Ascending aorta (tissue), 2 donors: ENCODE data around the gene TMX3. TPM values are rescaled to one million over a fixed set of nuclear protein-coding genes. Genes with fewer than 3 reads are reported as not detected.

ENCODE experiments used
- DNase-seq, 2 donors: peaks; one replicate each; pipeline ENCODE4 v3.0.0-alpha.2; 2019; ENCODE audit warnings: low spot score in 2 of 2
- H3K27ac ChIP-seq, 2 donors: fragments of 200-600 bp; sonication (generic); one replicate each; pipeline ENCODE4 v1.5.1; 2016 to 2017; ENCODE audit warnings: mild to moderate bottlenecking in 1 of 2
- H3K27me3 ChIP-seq: fragments of 200-600 bp; sonication (generic); one replicate; pipeline ENCODE4 v1.5.1; 2017
- H3K36me3 ChIP-seq, 2 donors: fragments of 200-600 bp; sonication (generic); one replicate each; pipeline ENCODE4 v1.5.1; 2016
- H3K4me1 ChIP-seq, 2 donors: fragments of 200-600 bp; sonication (generic); one replicate each; pipeline ENCODE4 v1.5.1; 2016 to 2017; ENCODE audit warnings: mild to moderate bottlenecking in 1 of 2
- H3K4me3 ChIP-seq, 2 donors: fragments of 200-600 bp; sonication (generic); one replicate each; pipeline ENCODE4 v1.5.1; 2016 to 2017; ENCODE audit warnings: mild to moderate bottlenecking in 1 of 2
- H3K9me3 ChIP-seq, 2 donors: fragments of 200-600 bp; sonication (generic); one replicate each; pipeline ENCODE4 v1.5.1; 2016
- CTCF ChIP-seq, 3 experiments: fragments of 200-600 bp in 2 of 3; fragments of 450-650 bp in 1 of 3; sonication (generic) in 2 of 3; IDR thresholded peaks; one replicate each; pipeline ENCODE4 v1.5.1; 2016 to 2019; ENCODE audit warnings: antibody characterized with exemption in 3 of 3, mild to moderate bottlenecking in 1 of 3, moderate library complexity in 1 of 3
- intact Hi-C: fragments of 100-400 bp; cut with DNase I; formaldehyde crosslinking; loops from one replicate; pipeline ENCODE4 v1.15.1; 2023
- total RNA-seq: library from RNA; depleted of rRNA; stranded (reverse); fragments of >200 nt; gene quantifications from one replicate; pipeline ENCODE4 v1.1.0, GENCODE V29; 2016

The TMX3 gene
- total RNA-seq, 1 donor from 2014 or later: 12.9 TPM

DNA sequence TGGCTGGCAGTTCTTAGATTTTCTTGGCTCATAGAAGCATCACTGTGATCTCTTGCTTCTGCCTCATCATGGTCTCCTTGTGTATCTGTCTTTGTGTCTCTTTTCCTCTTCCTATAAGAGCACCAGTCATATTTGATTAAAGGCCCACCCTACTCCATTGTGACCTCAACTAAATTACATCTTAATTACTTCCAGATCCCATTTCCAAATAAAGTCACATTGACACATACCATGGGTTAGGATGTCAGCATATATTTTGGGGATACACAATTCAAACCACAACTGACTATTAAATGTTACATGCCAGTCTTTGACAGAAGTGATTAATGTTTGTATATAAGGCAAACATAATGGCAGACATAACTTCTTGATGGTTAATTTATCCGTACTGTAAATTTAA, 27.3 kb upstream of the TMX3 start:
- no peak overlapping the region for H3K27ac ChIP-seq
- TF ChIP-seq CTCF (IDR thresholded peaks at IDR 0.05): no peak
- DNase-seq: no peak
- no peaks in the 10 kb centered on the region for H3K27me3 ChIP-seq
- H3K4me3 ChIP-seq: no peak overlapping the region
- no peaks in the 10 kb centered on the region for H3K4me1 ChIP-seq
- intact Hi-C loops: no loop called here
- no peaks in the 10 kb centered on the region for H3K9me3 ChIP-seq
- no peaks in the 10 kb centered on the region for H3K36me3 ChIP-seq

DNA sequence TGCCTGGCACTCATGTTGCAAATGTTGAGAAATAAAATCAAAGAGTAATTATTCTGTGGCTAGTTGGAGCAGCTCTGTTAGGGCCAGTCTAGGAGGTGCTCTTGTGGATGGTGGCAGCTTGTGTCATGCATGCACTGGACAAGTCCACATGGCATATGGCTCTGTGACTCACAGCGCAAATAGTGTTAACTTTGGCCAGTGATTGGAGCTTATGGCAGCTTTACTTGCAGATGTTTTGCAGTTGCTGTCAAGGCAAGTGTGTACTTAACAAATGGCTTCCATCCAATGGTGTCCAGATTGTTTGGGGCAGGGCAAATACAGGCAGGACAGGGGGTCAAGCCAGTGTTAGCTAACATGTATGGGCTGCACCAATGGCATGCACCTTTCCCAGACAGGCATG, 26.1 kb upstream of the TMX3 start:
- no peak for TF ChIP-seq CTCF (IDR thresholded peaks at IDR 0.05)

GRCh38 chr18:68739462-68739861, 24.6 kb upstream of the TMX3 start:
- no peaks in the 10 kb centered on the region for H3K9me3 ChIP-seq
- no peaks in the 10 kb centered on the region for H3K36me3 ChIP-seq
- H3K4me3 ChIP-seq: no peak overlapping the region
- no peak for DNase-seq
- TF ChIP-seq CTCF (IDR thresholded peaks at IDR 0.05): no peak
- H3K4me1 ChIP-seq: no peaks in the 10 kb centered on the region
- intact Hi-C loops: no loop called here
- H3K27me3 ChIP-seq: no peaks in the 10 kb centered on the region
- H3K27ac ChIP-seq: no peak overlapping the region

More for the DNA sequence above, 26.1 kb upstream of the TMX3 start:
- no peak overlapping the region for H3K4me3 ChIP-seq
- DNase-seq: no peak
- H3K36me3 ChIP-seq: no peaks in the 10 kb centered on the region
- no peaks in the 10 kb centered on the region for H3K9me3 ChIP-seq
- intact Hi-C loops: no loop called here
- no peaks in the 10 kb centered on the region for H3K27me3 ChIP-seq
- H3K4me1 ChIP-seq: no peaks in the 10 kb centered on the region
- H3K27ac ChIP-seq: no peak overlapping the region

DNA sequence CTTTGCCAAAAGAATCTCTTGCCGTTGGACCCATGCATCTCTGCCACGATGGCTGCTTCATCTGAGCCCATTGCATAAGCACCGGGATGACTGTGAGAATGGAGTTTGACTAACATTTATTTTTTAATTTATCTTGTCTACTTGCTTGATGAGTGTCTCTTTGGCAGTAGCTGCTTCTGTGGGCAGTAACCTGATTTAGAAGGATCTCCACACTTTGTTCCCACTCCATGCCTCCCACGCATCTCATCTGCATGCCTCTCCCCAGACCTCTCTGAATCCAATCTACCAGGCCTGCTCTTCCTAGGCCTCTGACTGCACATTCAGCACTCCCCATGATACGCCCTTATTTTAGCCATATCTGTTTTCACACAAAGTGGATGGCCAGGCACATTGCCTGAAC, 23.7 kb upstream of the TMX3 start:
- H3K27ac ChIP-seq: no peak overlapping the region
- no peak for TF ChIP-seq CTCF (IDR thresholded peaks at IDR 0.05)
- no peaks in the 10 kb centered on the region for H3K4me1 ChIP-seq
- no peaks in the 10 kb centered on the region for H3K27me3 ChIP-seq
- intact Hi-C loops: no loop called here
- H3K4me3 ChIP-seq: no peak overlapping the region
- no peaks in the 10 kb centered on the region for H3K36me3 ChIP-seq
- H3K9me3 ChIP-seq: no peaks in the 10 kb centered on the region
- DNase-seq: no peak

DNA sequence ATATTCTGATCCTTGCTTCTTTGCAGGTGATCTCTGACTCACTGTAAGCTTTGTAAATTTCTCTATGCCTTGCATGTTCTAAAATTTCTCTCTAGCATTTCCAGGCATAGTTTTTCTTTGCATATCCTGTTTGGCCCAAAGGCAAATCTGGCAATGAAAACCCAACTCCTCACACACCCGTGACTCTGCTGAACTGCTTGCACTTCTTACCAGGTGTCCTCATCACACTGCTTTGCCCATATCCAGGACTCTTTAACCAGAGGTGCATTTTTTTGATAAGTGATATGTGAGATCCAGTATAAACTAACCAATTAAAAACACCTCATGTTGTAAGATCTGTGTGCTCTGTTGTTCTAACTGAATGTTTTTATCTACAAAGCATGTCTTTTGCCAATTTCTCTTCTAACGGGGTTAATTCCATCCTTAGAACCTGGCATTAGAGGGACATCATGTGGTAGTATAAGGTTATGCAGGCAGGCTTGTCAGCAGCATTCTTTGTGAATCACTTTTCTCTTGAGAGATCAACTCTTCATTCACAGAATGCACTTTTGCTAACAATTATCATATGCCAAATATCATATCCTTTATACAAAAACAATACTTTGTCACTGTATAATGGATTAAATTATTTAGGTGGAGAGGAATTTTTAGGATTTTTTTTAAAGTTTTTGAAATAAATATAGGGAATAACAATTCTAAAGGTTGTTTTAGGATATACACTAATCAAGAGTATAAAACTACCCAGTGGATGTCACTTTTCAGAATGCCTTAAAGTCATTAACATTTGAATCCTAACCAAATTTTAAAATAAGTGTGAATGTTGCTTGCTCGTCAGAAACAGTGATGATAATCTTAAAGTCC, 20.8 kb upstream of the TMX3 start:
- intact Hi-C loops: no loop called here
- Histone ChIP-seq H3K9me3 (no peaks in the 10 kb centered on the region), H3K36me3 (no peaks in the 10 kb centered on the region), H3K4me1 (no peaks in the 10 kb centered on the region), H3K4me3 (no peak overlapping the region), H3K27me3 (no peaks in the 10 kb centered on the region), H3K27ac (no peak overlapping the region)
- TF ChIP-seq CTCF (IDR thresholded peaks at IDR 0.05): peak; percentile 36 to 71 (median 42)
- DNase-seq: no peak
